HepG2 (cell line): ENCODE results near the gene TLR2. TPM values are rescaled to one million over a fixed set of nuclear protein-coding genes. Genes with fewer than 3 reads are reported as not detected.

Experiments used
- ATAC-seq: fragments of 200-7000 bp; cut with Tn5 transposase; 3 replicates; pipeline ENCODE4 v1.9.1; 2020; ENCODE audit warnings: mild to moderate bottlenecking, moderate library complexity
- BruUV-seq: library from RNA; stranded (reverse); fragments of 400-500 nt; replicated peaks from 2 replicates; lab custom pipeline; 2021; lab: Mats Ljungman, UMichigan
- CTCF ChIA-PET: fragments of 300-600 bp; formaldehyde crosslinking; extraction: SDS; loops from one replicate; lab custom pipeline; 2021; ENCODE audit warnings: low total read pairs, inconsistent platforms, low intra/inter-chr PET ratio; lab: Yijun Ruan, JAX
- POLR2A ChIA-PET: fragments of 350-600 bp; sonication (Branson Sonifier 250); formaldehyde crosslinking; loops from one replicate; lab custom pipeline; 2020; ENCODE audit warnings: antibody characterized with exemption, inconsistent platforms; lab: Yijun Ruan, JAX
- DNase-seq: peaks from one replicate; pipeline ENCODE4 v3.0.0-alpha.2; 2015; ENCODE audit warnings: low spot score
- FAIRE-seq: peaks from 3 replicates; lab custom pipeline; 2011; peaks lifted over from hg19 to GRCh38; lab: Jason Lieb, UNC
- H2AFZ ChIP-seq: one replicate; pipeline ENCODE4 v1.6.1; 2011; ENCODE audit warnings: low read length, inconsistent platforms
- H3K27ac ChIP-seq: fragments of 300-600 bp; 3 replicates; pipeline ENCODE4 v1.8.0; 2011; ENCODE audit warnings: mixed run types, mild to moderate bottlenecking, mixed read lengths, low read length, inconsistent platforms; ENCODE audit not compliant: insufficient read depth; ENCODE audit errors: extremely low read length
- H3K27me3 ChIP-seq, 2 experiments: fragments of 200-600 bp in 1 of 2; 2 replicates in 1 of 2; 3 replicates in 1 of 2; pipeline versions ENCODE4 v1.6.0 to v1.8.0; 2011; ENCODE audit warnings: low read length in 2 of 2, mild to moderate bottlenecking in 2 of 2, moderate library complexity in 2 of 2, inconsistent platforms in 1 of 2; ENCODE audit not compliant: insufficient read depth in 2 of 2, control insufficient read depth in 1 of 2
- H3K36me3 ChIP-seq, 2 experiments: fragments of 200-600 bp in 1 of 2; replicated peaks in 1 of 2; 2 replicates in 1 of 2; 3 replicates in 1 of 2; pipeline versions ENCODE4 v1.5.1 to v1.8.0; 2011; ENCODE audit warnings: low read length in 2 of 2, inconsistent platforms in 1 of 2; ENCODE audit not compliant: insufficient read depth in 2 of 2, control insufficient read depth in 1 of 2
- H3K4me1 ChIP-seq: 2 replicates; pipeline ENCODE4 v1.5.1; 2012; ENCODE audit warnings: low read length, inconsistent platforms; ENCODE audit not compliant: insufficient read depth
- H3K4me2 ChIP-seq: 2 replicates; pipeline ENCODE4 v1.6.0; 2011; ENCODE audit warnings: low read depth, low read length, inconsistent platforms
- H3K4me3 ChIP-seq, 3 experiments: fragments of 200-600 bp in 1 of 3; sonication (generic), shearing (Covaris generic) in 1 of 3; replicated peaks in 1 of 3; 2 replicates each; pipeline ENCODE4 v1.5.1; 2011 to 2016; ENCODE audit warnings: low read length in 3 of 3, inconsistent platforms in 2 of 3, low read depth in 2 of 3, mild to moderate bottlenecking in 2 of 3, control low read depth in 1 of 3, mixed read lengths in 1 of 3; ENCODE audit not compliant: insufficient read depth in 1 of 3
- H3K79me2 ChIP-seq: one replicate; pipeline ENCODE4 v1.6.1; 2011; ENCODE audit warnings: low read length, inconsistent platforms; ENCODE audit not compliant: insufficient read depth
- H3K9ac ChIP-seq: 2 replicates; pipeline ENCODE4 v1.6.0; 2011; ENCODE audit warnings: mild to moderate bottlenecking, low read depth, low read length, inconsistent platforms; ENCODE audit not compliant: insufficient read depth
- H3K9me3 ChIP-seq: 2 replicates; pipeline ENCODE4 v1.5.1; 2012; ENCODE audit warnings: mild to moderate bottlenecking, low read length
- H4K20me1 ChIP-seq: 2 replicates; pipeline ENCODE4 v1.6.0; 2011; ENCODE audit warnings: inconsistent platforms, mild to moderate bottlenecking, low read length, moderate library complexity; ENCODE audit not compliant: insufficient read depth
- ARNTL ChIP-seq: sonication (generic); formaldehyde crosslinking; IDR thresholded peaks from 2 replicates; pipeline ENCODE4 v1.4.0; 2020; ENCODE audit warnings: mild to moderate bottlenecking, missing genetic modification reagents
- CHD2 ChIP-seq: IDR thresholded peaks from 2 replicates; pipeline ENCODE4 v1.6.1; 2011; ENCODE audit warnings: low read depth, low read length, improper control_type of control experiment
- EZH2 ChIP-seq: conservative IDR thresholded peaks from 2 replicates; pipeline ENCODE4 v1.6.1; 2012; ENCODE audit warnings: mild to moderate bottlenecking, low read depth, low read length, moderate library complexity
- HES4 ChIP-seq: sonication (generic); formaldehyde crosslinking; IDR thresholded peaks from 2 replicates; pipeline ENCODE4 v1.9.0; 2021; ENCODE audit warnings: mild to moderate bottlenecking, missing genetic modification reagents, borderline replicate concordance
- NR1H2 ChIP-seq: sonication (generic); formaldehyde crosslinking; IDR thresholded peaks from 2 replicates; pipeline ENCODE4 v1.8.1; 2022; ENCODE audit warnings: low read depth, missing genetic modification reagents, borderline replicate concordance
- SKI ChIP-seq: fragments of 450-650 bp; IDR thresholded peaks from one replicate; pipeline ENCODE4 v1.6.1; 2018; ENCODE audit warnings: mild to moderate bottlenecking; ENCODE audit not compliant: partially characterized antibody
- STAT5B ChIP-seq: sonication (generic); formaldehyde crosslinking; IDR thresholded peaks from 2 replicates; pipeline ENCODE4 v1.4.0; 2020; ENCODE audit warnings: missing genetic modification reagents
- TERF1 ChIP-seq: sonication (generic); formaldehyde crosslinking; IDR thresholded peaks from 2 replicates; pipeline ENCODE4 v1.8.0; 2022; ENCODE audit warnings: mild to moderate bottlenecking, missing genetic modification reagents, moderate library complexity
- TRIM24 ChIP-seq: sonication (generic); formaldehyde crosslinking; IDR thresholded peaks from 2 replicates; pipeline ENCODE4 v1.8.0; 2022; ENCODE audit warnings: mild to moderate bottlenecking, missing genetic modification reagents
- WGBS: methylation state at CpG from one replicate; pipeline ENCODE4 v1.1.6; 2017; ENCODE audit warnings: low lambda C conversion rate; 5-methylcytosine and 5-hydroxymethylcytosine counted together
- in situ Hi-C: cut with HindIII; loops from 2 replicates; pipeline ENCODE4 v1.10.0; 2017; ENCODE audit warnings: low pct_unique_long_range_greater_than_20kb; ENCODE audit not compliant: extremely low pct_ligation_motif_present
- intact Hi-C: fragments of 100-400 bp; cut with micrococcal nuclease; formaldehyde crosslinking; loops from one replicate; pipeline ENCODE4 v1.10.0; 2022; ENCODE audit not compliant: unreplicated experiment
- polyA plus RNA-seq, 8 experiments: library from polyadenylated mRNA; depleted of rRNA in 3 of 8; stranded (reverse) in 7 of 8; unstranded in 1 of 8; fragments of >200 nt; fragmentation: Illumina TruSeq in 4 of 8; extraction: Trizol in 4 of 8; gene quantifications; 2 replicates each; pipeline versions ENCODE4 v1.2.1 to v1.2.3, GENCODE V29; 2011 to 2016; ENCODE audit warnings: low read depth in 4 of 8, missing spikeins in 1 of 8, mixed read lengths in 1 of 8; ENCODE audit not compliant: insufficient read depth in 1 of 8
- total RNA-seq, 5 experiments: library from RNA; depleted of rRNA; stranded (reverse); fragments of >200 nt; fragmentation: Illumina TruSeq; extraction: Trizol; gene quantifications; 2 replicates each; pipeline ENCODE4 v1.2.3, GENCODE V29; 2016; ENCODE audit warnings: low read depth in 1 of 5

The TLR2 gene
- total and polyA plus RNA-seq, 2 of the 13 experiments (the other 11 are each of a cell fraction or from before 2014, with no cell fraction given), result 0.63 to 0.73 TPM

- no peak for TF ChIP-seq TERF1
- TF ChIP-seq, all 625 proteins: peak for 0
These were observed 41.2 kb downstream of the TLR2 start (continued) for GRCh38 chr4:153725136-153725830.

- Histone ChIP-seq H3K27ac (no peak overlapping the region), H2AFZ (no peak overlapping the region), H3K27me3 (no peaks in the 10 kb centered on the region), H3K9ac (no peak overlapping the region), H4K20me1 (no peaks in the 10 kb centered on the region), H3K4me1 (no peaks in the 10 kb centered on the region), H3K9me3 (no peaks in the 10 kb centered on the region), H3K4me3 (no peak overlapping the region), H3K4me2 (no peak overlapping the region), H3K79me2 (no peaks in the 10 kb centered on the region), H3K36me3 (no peaks in the 10 kb centered on the region)
- no peak for TF ChIP-seq TRIM24 (CRISPR knock-in tag)
- TF ChIP-seq EZH2, result no peak
- TF ChIP-seq NR1H2 (CRISPR knock-in tag), result no peak
- no peak for TF ChIP-seq HES4 (CRISPR knock-in tag)
- no peak for TF ChIP-seq ARNTL (CRISPR knock-in tag)
- TF ChIP-seq STAT5B (CRISPR knock-in tag), result no peak
- TF ChIP-seq CHD2, result no peak
- no peak for TF ChIP-seq SKI
- in situ Hi-C loops (no loop called here), intact Hi-C loops (no loop called here)
- CTCF ChIA-PET, result no interaction called here
- DNase-seq (no peak), ATAC-seq (no peak), FAIRE-seq (no peak)
- no TSS peak for BruUV-seq
- POLR2A ChIA-PET, result no interaction called here
- WGBS, result 38% methylated on average over 1 of the region's 1 CpG
These were observed 41.7 kb downstream of the TLR2 start for GRCh38 chr4:153725831-153726154.
